ENCODE results near the gene ORC2. TPM values are rescaled to one million over a fixed set of nuclear protein-coding genes. Genes with fewer than 3 reads are reported as not detected.
"Not testable (repeated sequence)": the region's sequence is repeated elsewhere in the genome, so short reads cannot be mapped to it uniquely, and the experiment has no call there.

The ORC2 gene
- total RNA-seq: 10 to 100 TPM; 48.5 to 51.0 TPM

GRCh38 chr2:200963124-200963917 lies at the start of gene ORC2:
Gene ORC2 (minus strand): TSS chr2:200963660. CDS start chr2:200958123, 5,537 bp downstream.
- ChIA-PET POLR2A (interaction anchor here (0.5 to 1.6 kb wide), 6 partner anchors 14 to 157 kb away, joined by 3 to 5 read pairs (median 4); partner anchors contain the start of gene CLK1), CTCF (interaction anchor here (0.9 to 2.6 kb wide), 17 partner anchors 9 to 214 kb away, joined by 3 to 14 read pairs (median 3); partner anchors contain the start of genes CFLAR and NIF3L1)

GRCh38 chr2:201008296-201008829 lies 44.9 kb upstream of the ORC2 start:
- ChIA-PET POLR2A (no interaction called here), CTCF (no interaction called here)

GRCh38 chr2:201007584-201007998 lies 44.1 kb upstream of the ORC2 start:
- POLR2A ChIA-PET: no interaction called here
- CTCF ChIA-PET: no interaction called here

- POLR2A ChIA-PET: no interaction called here
- CTCF ChIA-PET: no interaction called here
Measured at GRCh38 chr2:201006704-201007103, 43.2 kb upstream of the ORC2 start.

- ChIA-PET POLR2A (no interaction called here), CTCF (no interaction called here)
Measured at GRCh38 chr2:201004370-201004769, 40.9 kb upstream of the ORC2 start.

GRCh38 chr2:200993097-200993496 lies 29.6 kb upstream of the ORC2 start:
- CTCF ChIA-PET: no interaction called here

GRCh38 chr2:200987137-200987536 lies 23.7 kb upstream of the ORC2 start:
- CTCF ChIA-PET: interaction anchor here (1.4 kb wide), 1 partner anchor 24 kb away, joined by 3 read pairs; the partner anchor contains the start of gene ORC2
- POLR2A ChIA-PET: no interaction called here

More at GRCh38 chr2:200993097-200993496, 29.6 kb upstream of the ORC2 start:
- POLR2A ChIA-PET: no interaction called here

GRCh38 chr2:200985799-200986198 lies 22.3 kb upstream of the ORC2 start:
- POLR2A ChIA-PET: no interaction called here
- CTCF ChIA-PET: no interaction called here

- ChIA-PET POLR2A (interaction anchor here (1.8 kb wide), 1 partner anchor 14 kb away, joined by 4 read pairs; the partner anchor contains the start of gene ORC2), CTCF (interaction anchor here (1.0 to 1.2 kb wide), 3 partner anchors 14 to 92 kb away, joined by 3 read pairs; partner anchors contain the start of gene ORC2)
Measured at GRCh38 chr2:200976710-200977109, 13.2 kb upstream of the ORC2 start.

- ChIA-PET POLR2A (no interaction called here), CTCF (interaction anchor here (1.9 kb wide), 1 partner anchor 12 kb away, joined by 7 read pairs; the partner anchor contains the start of gene ORC2)
Measured at GRCh38 chr2:200975672-200976071, 12.2 kb upstream of the ORC2 start.

GRCh38 chr2:200970057-200970456 lies 6.6 kb upstream of the ORC2 start:
- POLR2A ChIA-PET, CTCF ChIA-PET: not testable (repeated sequence)

GRCh38 chr2:200968735-200969134 lies 5.3 kb upstream of the ORC2 start:
- ChIA-PET POLR2A (no interaction called here), CTCF (interaction anchor here (0.7 kb wide), 1 partner anchor 11 kb away, joined by 6 read pairs; no protein-coding TSS in a partner anchor)

GRCh38 chr2:200968162-200968561 lies 4.7 kb upstream of the ORC2 start:
- ChIA-PET CTCF (no interaction called here), POLR2A (no interaction called here)

- ChIA-PET POLR2A (no interaction called here), CTCF (interaction anchor here (1.8 kb wide), 1 partner anchor 102 kb away, joined by 4 read pairs; no protein-coding TSS in a partner anchor)
Measured at GRCh38 chr2:200966770-200967169, 3.3 kb upstream of the ORC2 start.

- ChIA-PET POLR2A (no interaction called here), CTCF (interaction anchor here (1.1 to 2.6 kb wide), 4 partner anchors 10 to 105 kb away, joined by 3 to 14 read pairs (median 5); no protein-coding TSS in a partner anchor)
Measured at GRCh38 chr2:200964498-200964897, 1.0 kb upstream of the ORC2 start.

GRCh38 chr2:200963918-200964252 lies 425 bp upstream of the ORC2 start:
- POLR2A ChIA-PET: interaction anchor here (0.6 to 1.6 kb wide), 3 partner anchors 13 to 100 kb away, joined by 3 to 4 read pairs (median 3); partner anchors contain the start of gene CLK1
- CTCF ChIA-PET: interaction anchor here (1.0 to 2.6 kb wide), 10 partner anchors 8 to 105 kb away, joined by 3 to 14 read pairs (median 3); no protein-coding TSS in a partner anchor

GRCh38 chr2:200962811-200963123 lies 693 bp downstream of the ORC2 start:
- ChIA-PET CTCF (interaction anchor here (0.9 to 2.6 kb wide), 14 partner anchors 9 to 215 kb away, joined by 3 to 14 read pairs (median 3); partner anchors contain the start of genes CFLAR and NIF3L1), POLR2A (interaction anchor here (0.5 to 1.6 kb wide), 4 partner anchors 14 to 157 kb away, joined by 3 to 5 read pairs (median 4); no protein-coding TSS in a partner anchor)

GRCh38 chr2:200961674-200962073 lies 1.8 kb downstream of the ORC2 start:
- ChIA-PET CTCF (no interaction called here), POLR2A (no interaction called here)

- CTCF ChIA-PET: no interaction called here
- POLR2A ChIA-PET: no interaction called here
Measured at GRCh38 chr2:200950378-200950777, 13.1 kb downstream of the ORC2 start.

GRCh38 chr2:200945395-200945729 lies 18.1 kb downstream of the ORC2 start:
- ChIA-PET POLR2A (interaction anchor here (1.0 kb wide), 1 partner anchor 171 kb away, joined by 3 read pairs; no protein-coding TSS in a partner anchor), CTCF (interaction anchor here (1.5 kb wide), 1 partner anchor 124 kb away, joined by 3 read pairs; no protein-coding TSS in a partner anchor)
